ENCODE results near the gene DDX54.

GRCh38 chr12:113144806-113145205, 40.5 kb downstream of the DDX54 start:
- TF ChIP-seq CTCF (conservative IDR thresholded peaks at IDR 0.05 in 1 of 2, IDR thresholded peaks at IDR 0.05 in 1 of 2; ENCODE audit: extremely low read depth in 1 of 2, insufficient read depth in 1 of 2, low read depth in 1 of 2, low read length in 2 of 2) (no peak), EZH2 (IDR thresholded peaks at IDR 0.05; ENCODE audit: borderline replicate concordance, low read length) (no peak)
